ENCODE results near the gene EEFSEC. TPM values are rescaled to one million over a fixed set of nuclear protein-coding genes. Genes with fewer than 3 reads are reported as not detected.

The EEFSEC gene
- polyA plus RNA-seq, 1 donor (not counting 4 experiments of a cell fraction or from before 2014, with no cell fraction given) = 8.7 TPM

GRCh38 chr3:128312271-128312670 lies 159.0 kb downstream of the EEFSEC start:
- dilution Hi-C loops (cut with MboI; ENCODE audit: extremely low pct_ligation_motif_present, low sequenced_read_pairs) = no loop called here
- H3K4me3 ChIP-seq (ENCODE audit: control insufficient read depth in 2 of 3, extremely low read depth in 1 of 3, insufficient read depth in 2 of 3, low read depth in 1 of 3, low read length in 3 of 3) = no peak overlapping the region

GRCh38 chr3:128313071-128313725 lies 159.9 kb downstream of the EEFSEC start:
- no peaks in the 10 kb centered on the region for H4K20me1 ChIP-seq (ENCODE audit: control insufficient read depth, extremely low read depth, insufficient read depth, low read length)
- H3K4me3 ChIP-seq (ENCODE audit: control insufficient read depth in 2 of 3, extremely low read depth in 1 of 3, insufficient read depth in 2 of 3, low read depth in 1 of 3, low read length in 3 of 3) = no peak overlapping the region
- no peak overlapping the region for H3K4me2 ChIP-seq (ENCODE audit: control insufficient read depth, extremely low read depth, insufficient read depth, low read depth, low read length)
- no peaks in the 10 kb centered on the region for H3K9me3 ChIP-seq (ENCODE audit: control insufficient read depth, low read depth, low read length)
- TF ChIP-seq EZH2 (IDR thresholded peaks at IDR 0.05; ENCODE audit: low read length) (no peak), CTCF (optimal IDR thresholded peaks at IDR 0.05 in 1 of 3, IDR thresholded peaks at IDR 0.05 in 1 of 3, conservative IDR thresholded peaks at IDR 0.05 in 1 of 3; ENCODE audit: extremely low read depth in 1 of 3, insufficient read depth in 2 of 3, low read length in 3 of 3) (no peak)
- no peak for DNase-seq (ENCODE audit: low read depth, low spot score)
- H3K9ac ChIP-seq (ENCODE audit: control insufficient read depth, extremely low read depth, insufficient read depth, low read length) = no peak overlapping the region
- dilution Hi-C loops (cut with MboI; ENCODE audit: extremely low pct_ligation_motif_present, low sequenced_read_pairs) = no loop called here
- FAIRE-seq = no peak
- H3K4me1 ChIP-seq (ENCODE audit: control insufficient read depth, extremely low read depth, insufficient read depth, low read length) = no peaks in the 10 kb centered on the region
- peaks cover 3% of the 10 kb centered on the region for H3K9me1 ChIP-seq (ENCODE audit: control insufficient read depth, extremely low read depth, insufficient read depth, low read length)
- H3K36me3 ChIP-seq (ENCODE audit: control insufficient read depth in 2 of 2, extremely low read depth in 1 of 2, insufficient read depth in 2 of 2, low read length in 2 of 2) = peaks cover 0 to 4% of the 10 kb centered on the region in 2 experiments
- H3K27me3 ChIP-seq (ENCODE audit: control insufficient read depth, extremely low read depth, insufficient read depth, low read length) = no peaks in the 10 kb centered on the region
- no peaks in the 10 kb centered on the region for H3K79me2 ChIP-seq (ENCODE audit: control insufficient read depth, insufficient read depth, low read length)
- no peak overlapping the region for H3K27ac ChIP-seq (ENCODE audit: control insufficient read depth, insufficient read depth, low read length)
- H2AFZ ChIP-seq (ENCODE audit: control insufficient read depth, low read length) = no peak overlapping the region

More at GRCh38 chr3:128312271-128312670, 159.0 kb downstream of the EEFSEC start:
- Histone ChIP-seq H3K27ac (ENCODE audit: control insufficient read depth, insufficient read depth, low read length) (no peak overlapping the region), H3K4me1 (ENCODE audit: control insufficient read depth, extremely low read depth, insufficient read depth, low read length) (no peaks in the 10 kb centered on the region), H3K79me2 (ENCODE audit: control insufficient read depth, insufficient read depth, low read length) (no peaks in the 10 kb centered on the region), H3K9ac (ENCODE audit: control insufficient read depth, extremely low read depth, insufficient read depth, low read length) (no peak overlapping the region), H3K9me3 (ENCODE audit: control insufficient read depth, low read depth, low read length) (no peaks in the 10 kb centered on the region), H2AFZ (ENCODE audit: control insufficient read depth, low read length) (no peak overlapping the region), H4K20me1 (ENCODE audit: control insufficient read depth, extremely low read depth, insufficient read depth, low read length) (no peaks in the 10 kb centered on the region), H3K36me3 (ENCODE audit: control insufficient read depth in 2 of 2, extremely low read depth in 1 of 2, insufficient read depth in 2 of 2, low read length in 2 of 2) (peaks cover 0 to 4% of the 10 kb centered on the region in 2 experiments), H3K27me3 (ENCODE audit: control insufficient read depth, extremely low read depth, insufficient read depth, low read length) (no peaks in the 10 kb centered on the region), H3K9me1 (ENCODE audit: control insufficient read depth, extremely low read depth, insufficient read depth, low read length) (peaks cover 3% of the 10 kb centered on the region), H3K4me2 (ENCODE audit: control insufficient read depth, extremely low read depth, insufficient read depth, low read depth, low read length) (no peak overlapping the region)
- no peak for TF ChIP-seq CTCF (optimal IDR thresholded peaks at IDR 0.05 in 1 of 3, IDR thresholded peaks at IDR 0.05 in 1 of 3, conservative IDR thresholded peaks at IDR 0.05 in 1 of 3; ENCODE audit: extremely low read depth in 1 of 3, insufficient read depth in 2 of 3, low read length in 3 of 3)
- TF ChIP-seq EZH2 (IDR thresholded peaks at IDR 0.05; ENCODE audit: low read length) = no peak
- FAIRE-seq (no peak), DNase-seq (ENCODE audit: low read depth, low spot score) (no peak)
